PC-3 (cell line): Measurements from ENCODE around the gene CNR2. TPM values are rescaled to one million over a fixed set of nuclear protein-coding genes. Genes with fewer than 3 reads are reported as not detected.

Experiments used
- ATAC-seq: fragments of 200-7000 bp; cut with Tn5 transposase; 2 replicates; pipeline ENCODE4 v1.9.1; 2020; ENCODE audit warnings: mild to moderate bottlenecking, moderate library complexity
- BruUV-seq: library from RNA; stranded (reverse); fragments of 400-500 nt; replicated peaks from 2 replicates; lab custom pipeline; 2021; lab: Mats Ljungman, UMichigan
- CTCF ChIA-PET: fragments of 300-600 bp; sonication (Branson Sonifier 250); formaldehyde crosslinking; loops from one replicate; lab custom pipeline; 2022; ENCODE audit warnings: antibody characterized with exemption; lab: Charles Lee
- POLR2A ChIA-PET: fragments of 300-600 bp; sonication (Branson Sonifier 250); formaldehyde crosslinking; loops from one replicate; lab custom pipeline; 2022; ENCODE audit warnings: antibody characterized with exemption; ENCODE audit not compliant: unreplicated experiment; lab: Charles Lee
- DNase-seq: peaks from one replicate; pipeline ENCODE4 v3.0.0-alpha.2; 2015
- H2AFZ ChIP-seq: fragments of 300-600 bp; sonication (generic); 2 replicates; pipeline ENCODE4 v1.6.0; 2016; ENCODE audit warnings: antibody characterized with exemption, low read length
- H3F3A ChIP-seq: fragments of 300-600 bp; sonication (generic); one replicate; pipeline ENCODE4 v1.6.0; 2017; ENCODE audit warnings: antibody characterized with exemption, low read length, control low read depth, mild to moderate bottlenecking; ENCODE audit not compliant: unreplicated experiment
- H3K27ac ChIP-seq: fragments of 300-600 bp; sonication (generic); 2 replicates; pipeline ENCODE4 v1.5.1; 2016; ENCODE audit warnings: mild to moderate bottlenecking, low read length
- H3K27me3 ChIP-seq: fragments of 300-600 bp; sonication (generic); 2 replicates; pipeline ENCODE4 v1.6.1; 2016; ENCODE audit warnings: low read length, mixed read lengths
- H3K36me3 ChIP-seq: fragments of 300-600 bp; sonication (generic); 2 replicates; pipeline ENCODE4 v1.6.1; 2016; ENCODE audit warnings: low read depth, mixed run types, low read length, mixed read lengths
- H3K4me1 ChIP-seq: fragments of 300-600 bp; sonication (generic); 2 replicates; pipeline ENCODE4 v1.5.1; 2016; ENCODE audit warnings: low read length; ENCODE audit not compliant: insufficient read depth
- H3K4me2 ChIP-seq: fragments of 300-600 bp; sonication (generic); 2 replicates; pipeline ENCODE4 v1.6.0; 2016; ENCODE audit warnings: low read length
- H3K4me3 ChIP-seq: fragments of 300-600 bp; sonication (generic); 2 replicates; pipeline ENCODE4 v1.5.1; 2016; ENCODE audit warnings: mild to moderate bottlenecking, low read length, mixed read lengths
- H3K79me2 ChIP-seq: fragments of 300-600 bp; sonication (generic); 2 replicates; pipeline ENCODE4 v1.6.1; 2017; ENCODE audit warnings: low read length, mixed read lengths
- H3K9ac ChIP-seq: fragments of 300-600 bp; sonication (generic); 2 replicates; pipeline ENCODE4 v1.6.0; 2016; ENCODE audit warnings: mild to moderate bottlenecking, low read length
- H3K9me2 ChIP-seq: fragments of 300-600 bp; sonication (generic); replicated peaks from 2 replicates; pipeline ENCODE4 v1.6.1; 2016; ENCODE audit warnings: mixed run types, low read length, mixed read lengths
- H3K9me3 ChIP-seq: fragments of 300-600 bp; sonication (generic); 2 replicates; pipeline ENCODE4 v1.6.1; 2016; ENCODE audit warnings: low read length, mixed read lengths
- H4K20me1 ChIP-seq: fragments of 300-600 bp; sonication (generic); 2 replicates; pipeline ENCODE4 v1.6.1; 2016; ENCODE audit warnings: low read length, mixed read lengths
- CTCF ChIP-seq: fragments of 300-600 bp; sonication (generic); conservative IDR thresholded peaks from 2 replicates; pipeline ENCODE4 v1.5.1; 2017; ENCODE audit warnings: antibody characterized with exemption, low read depth, mild to moderate bottlenecking, low read length
- EZH2 ChIP-seq: fragments of 300-600 bp; sonication (generic); IDR thresholded peaks from one replicate; pipeline ENCODE4 v1.6.1; 2017; ENCODE audit warnings: antibody characterized with exemption, mild to moderate bottlenecking, low read length; ENCODE audit not compliant: unreplicated experiment
- EZH2phosphoT487 ChIP-seq: fragments of 300-600 bp; sonication (generic); IDR thresholded peaks from 2 replicates; pipeline ENCODE4 v1.6.1; 2018; ENCODE audit warnings: mild to moderate bottlenecking, antibody characterized with exemption, low read length, borderline replicate concordance
- intact Hi-C: fragments of 100-400 bp; cut with micrococcal nuclease; formaldehyde crosslinking; loops from 2 replicates; pipeline ENCODE4 v1.9.0; 2023
- total RNA-seq: library from RNA; depleted of rRNA; stranded (reverse); fragments of >200 nt; gene quantifications from 2 replicates; pipeline ENCODE4 v1.2.3, GENCODE V29; 2014

The CNR2 gene
- total RNA-seq, 1 experiment from 2014 or later: not detected

GRCh38 chr1:23843644-23844043, 69.5 kb downstream of the CNR2 start:
- no peaks in the 10 kb centered on the region for H3K4me1 ChIP-seq
- no peaks in the 10 kb centered on the region for H4K20me1 ChIP-seq
- DNase-seq: no peak
- H3K4me3 ChIP-seq: no peak overlapping the region
- no peaks in the 10 kb centered on the region for H3K9me3 ChIP-seq
- BruUV-seq: no TSS peak
- no peaks in the 10 kb centered on the region for H3K79me2 ChIP-seq
- TF ChIP-seq EZH2phosphoT487: no peak
- TF ChIP-seq EZH2: no peak
- POLR2A ChIA-PET: no interaction called here
- CTCF ChIA-PET: no interaction called here
- no peak overlapping the region for H3K9ac ChIP-seq
- H3K27ac ChIP-seq: no peak overlapping the region
- intact Hi-C loops: no loop called here
- peaks cover 17% of the 10 kb centered on the region for H3K36me3 ChIP-seq
- H3K9me2 ChIP-seq: no peaks in the 10 kb centered on the region
- H3K4me2 ChIP-seq: no peak overlapping the region
- ATAC-seq: no peak
- H2AFZ ChIP-seq: no peak overlapping the region
- H3K27me3 ChIP-seq: no peaks in the 10 kb centered on the region
- no peaks in the 10 kb centered on the region for H3F3A ChIP-seq

GRCh38 chr1:23838401-23838866, 74.7 kb downstream of the CNR2 start:
- DNase-seq: peak; percentile 49
- H2AFZ ChIP-seq: peak overlapping the region; percentile 72
- BruUV-seq: no TSS peak
- no peak overlapping the region for H3K9ac ChIP-seq
- H3K9me2 ChIP-seq: no peaks in the 10 kb centered on the region
- H4K20me1 ChIP-seq: no peaks in the 10 kb centered on the region
- H3K27ac ChIP-seq: no peak overlapping the region
- intact Hi-C loops: no loop called here
- no peaks in the 10 kb centered on the region for H3K27me3 ChIP-seq
- no peaks in the 10 kb centered on the region for H3K36me3 ChIP-seq
- no peaks in the 10 kb centered on the region for H3K79me2 ChIP-seq
- ATAC-seq: peak; percentile 97
- ChIA-PET POLR2A (no interaction called here), CTCF (no interaction called here)
- no peak for TF ChIP-seq EZH2phosphoT487
- TF ChIP-seq EZH2: no peak
- no peak for TF ChIP-seq CTCF
- no peaks in the 10 kb centered on the region for H3K9me3 ChIP-seq
- H3K4me2 ChIP-seq: peak overlapping the region; percentile 83
- peak overlapping the region; percentile 62 for H3K4me3 ChIP-seq
- H3K4me1 ChIP-seq: peaks cover 5% of the 10 kb centered on the region; the same call in 1 of the 2 replicates
- no peaks in the 10 kb centered on the region for H3F3A ChIP-seq

GRCh38 chr1:23837908-23838307, 75.3 kb downstream of the CNR2 start:
- no TSS peak for BruUV-seq
- DNase-seq (no peak), ATAC-seq (peak; percentile 23)
- H3K4me1 ChIP-seq: peaks cover 5% of the 10 kb centered on the region; the same call in 1 of the 2 replicates
- H3F3A ChIP-seq: no peaks in the 10 kb centered on the region
- intact Hi-C loops: no loop called here
- POLR2A ChIA-PET: no interaction called here
- no peaks in the 10 kb centered on the region for H3K9me2 ChIP-seq
- no peaks in the 10 kb centered on the region for H3K79me2 ChIP-seq
- no peaks in the 10 kb centered on the region for H3K27me3 ChIP-seq
- peak overlapping the region; percentile 83 for H3K4me2 ChIP-seq
- H3K9me3 ChIP-seq: no peaks in the 10 kb centered on the region
- H3K36me3 ChIP-seq: no peaks in the 10 kb centered on the region
- no peak overlapping the region for H3K27ac ChIP-seq
- CTCF ChIA-PET: no interaction called here
- H4K20me1 ChIP-seq: no peaks in the 10 kb centered on the region
- peak overlapping the region; percentile 62 for H3K4me3 ChIP-seq
- H2AFZ ChIP-seq: peak overlapping the region; percentile 72
- no peak for TF ChIP-seq CTCF
- no peak for TF ChIP-seq EZH2phosphoT487
- no peak for TF ChIP-seq EZH2
- no peak overlapping the region for H3K9ac ChIP-seq
